Smooth muscle cell of the pulmonary artery (primary cell): ENCODE data around the gene ZNF8. TPM values are rescaled to one million over a fixed set of nuclear protein-coding genes. Genes with fewer than 3 reads are reported as not detected.

Source experiments
- total RNA-seq: library from RNA; depleted of rRNA; stranded (reverse); fragments of >200 nt; gene quantifications from 2 replicates; pipeline ENCODE4 v1.2.3, GENCODE V29; 2014

ZNF8 gene
- 6.3 and 7.6 TPM in 2 replicates for total RNA-seq

DNA sequence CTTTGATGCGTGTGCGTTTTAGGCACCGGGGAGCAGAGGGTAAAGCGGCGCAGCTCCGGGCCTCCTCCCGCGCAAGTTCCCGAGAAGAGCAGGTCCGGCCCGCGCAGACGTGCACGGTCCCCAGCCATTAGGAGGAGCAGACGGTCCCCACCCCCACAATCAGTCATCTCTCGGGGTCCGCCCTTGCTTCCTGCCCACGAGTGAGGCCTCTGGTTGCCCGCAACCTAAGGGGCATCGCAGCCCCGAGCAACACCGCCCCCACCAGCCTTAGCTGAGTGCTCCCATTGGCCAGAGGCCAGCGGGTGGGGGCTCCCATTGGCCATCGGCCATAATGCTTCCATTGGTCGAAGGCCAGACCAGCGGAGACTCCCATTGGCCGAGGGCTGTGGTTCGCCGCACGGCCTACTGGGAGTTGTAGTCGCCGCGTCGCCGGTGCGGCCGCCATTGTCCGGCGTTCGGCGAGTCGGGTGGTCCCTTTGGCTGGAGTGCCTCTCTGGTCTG is at the start of gene ZNF8:
Gene ZNF8 (plus strand): TSS at position 415 of the 501 bp plus-strand sequence. CDS start 127 bp downstream, outside the sequence.

DNA sequence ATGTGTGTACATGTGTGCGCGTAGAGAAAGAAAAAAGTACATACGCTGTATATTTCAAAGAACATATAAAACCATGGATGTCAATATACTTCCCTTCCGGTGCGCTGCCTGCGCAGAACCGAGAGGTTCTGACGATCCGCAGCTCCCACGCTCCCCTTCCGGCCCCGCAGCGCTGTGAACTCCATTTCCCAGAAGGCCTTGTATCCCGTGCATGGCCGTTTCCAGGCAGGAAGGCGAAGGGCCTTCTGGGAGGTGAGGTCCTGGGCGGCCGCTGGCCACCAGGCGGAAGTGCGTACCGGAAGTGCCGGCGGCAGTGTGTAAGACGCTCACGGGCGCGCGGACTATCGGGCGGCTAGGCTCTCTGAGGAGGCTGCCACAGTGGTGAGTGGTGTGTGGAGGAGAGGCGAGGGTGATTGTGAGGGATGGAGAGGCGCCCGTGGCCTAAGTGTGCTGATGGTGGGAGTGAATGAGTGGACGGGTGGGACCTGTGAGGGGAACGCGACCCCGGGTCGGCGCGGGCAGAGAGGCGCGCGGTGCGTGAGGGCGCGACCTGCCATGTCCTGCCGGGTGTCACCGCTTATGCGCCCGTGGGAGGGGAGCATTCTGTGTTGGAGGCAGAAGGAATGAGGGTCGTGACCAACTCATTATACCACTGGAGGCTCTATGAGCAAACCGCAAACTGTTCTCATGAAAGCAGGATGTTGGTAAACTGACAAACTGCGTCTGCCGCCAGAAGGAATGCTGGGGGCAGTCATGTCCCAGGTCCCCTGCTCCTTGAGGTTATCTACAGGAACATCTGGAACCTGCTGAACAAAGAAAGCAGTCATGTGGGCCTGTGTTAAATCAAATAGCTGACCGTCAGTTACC is 26.5 kb downstream of the ZNF8 start, which contains the start of gene ERVK3-1:
Gene ERVK3-1 (plus strand): TSS at position 313 of the 867 bp plus-strand sequence. CDS start 6,792 bp downstream, outside the sequence.

DNA sequence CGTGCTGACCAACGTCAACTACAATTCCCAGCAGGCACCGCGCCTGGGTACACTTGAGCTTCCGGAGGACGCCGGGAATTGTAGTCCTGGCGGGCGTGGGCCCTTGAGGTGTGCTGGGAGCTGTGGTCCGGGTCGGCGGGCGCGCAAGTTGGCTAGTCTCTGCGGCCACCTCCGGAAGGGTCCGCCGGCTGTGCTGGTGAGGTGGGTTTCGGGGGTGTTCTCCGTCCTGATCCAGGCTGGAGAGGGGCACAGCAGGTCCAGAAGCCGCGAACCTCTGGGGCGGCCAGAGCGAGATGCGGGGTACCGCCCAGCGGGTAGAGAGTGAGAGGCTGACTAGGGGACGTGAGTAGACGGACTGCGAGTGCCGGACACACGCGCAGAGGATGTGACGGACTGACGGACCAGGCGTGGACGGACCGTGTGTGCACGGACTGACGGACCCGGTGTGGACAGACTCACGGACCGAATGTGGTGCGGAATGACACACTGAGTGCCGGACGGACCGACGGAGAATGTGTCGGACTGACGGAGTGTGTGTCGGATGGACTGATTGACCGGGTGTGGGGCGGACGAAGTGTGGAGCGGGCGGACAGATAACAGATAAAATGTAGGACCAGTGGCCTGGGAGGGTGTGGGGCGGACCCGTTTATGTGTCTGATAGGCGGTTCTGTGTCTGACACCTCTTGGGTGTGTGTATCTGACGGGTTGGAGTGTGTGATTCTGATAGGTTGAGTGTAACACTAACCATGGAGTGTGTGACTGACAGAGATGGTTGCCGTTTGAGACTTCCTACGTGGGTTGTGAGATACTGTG is 48.4 kb downstream of the ZNF8 start, which contains the start of gene ZSCAN22:
Gene ZSCAN22 (plus strand): TSS at position 81 of the 813 bp plus-strand sequence. CDS start 7,809 bp downstream, outside the sequence.

Other genes with a start within 250 kb of the ZNF8 start
- gene ZSCAN1, start 244.9 kb upstream of the ZNF8 start, total RNA-seq: 0.46 TPM in 1 of 2 replicates, not detected in the other
- gene ZNF135, start 219.7 kb upstream of the ZNF8 start, total RNA-seq: 5.1 and 6.1 TPM in 2 replicates
- gene ZSCAN18, start 180.7 kb upstream of the ZNF8 start, total RNA-seq: 55.8 and 67.1 TPM in 2 replicates
- 14.8 and 16.2 TPM in 2 replicates for gene ZNF329, start 128.2 kb upstream of the ZNF8 start, total RNA-seq
- gene ZNF274, start 95.9 kb upstream of the ZNF8 start, total RNA-seq: 20.6 and 22.4 TPM in 2 replicates
- 31.8 and 43.4 TPM in 2 replicates for gene ZNF544, start 50.0 kb upstream of the ZNF8 start, total RNA-seq
- 18.8 and 20.3 TPM in 2 replicates for gene ERVK3-1, start 26.4 kb downstream of the ZNF8 start, total RNA-seq
- 3.0 and 4.2 TPM in 2 replicates for gene ZSCAN22, start 48.0 kb downstream of the ZNF8 start, total RNA-seq
- gene A1BG, start 74.5 kb downstream of the ZNF8 start, total RNA-seq: 10.5 and 11.5 TPM in 2 replicates
- 0.91 and 2.0 TPM in 2 replicates for gene ZNF497, start 83.8 kb downstream of the ZNF8 start, total RNA-seq
- gene ZNF837, start 102.1 kb downstream of the ZNF8 start, total RNA-seq: 1.4 and 1.9 TPM in 2 replicates
- 1,369 and 1,523 TPM in 2 replicates for gene RPS5, start 108.3 kb downstream of the ZNF8 start, total RNA-seq
- 0.13 TPM in 1 of 2 replicates, not detected in the other for gene RNF225, start 116.7 kb downstream of the ZNF8 start, total RNA-seq
- gene ZNF584, start 129.7 kb downstream of the ZNF8 start, total RNA-seq: 16.0 and 25.3 TPM in 2 replicates
- 10.6 and 11.7 TPM in 2 replicates for gene ZNF132, start 161.2 kb downstream of the ZNF8 start, total RNA-seq
- 9.2 and 12.5 TPM in 2 replicates for gene ZNF324B, start 172.7 kb downstream of the ZNF8 start, total RNA-seq
- 11.2 and 16.9 TPM in 2 replicates for gene ZNF324, start 188.1 kb downstream of the ZNF8 start, total RNA-seq
- gene ZNF446, start 197.4 kb downstream of the ZNF8 start, total RNA-seq: 6.3 and 7.2 TPM in 2 replicates
- 5.1 and 9.1 TPM in 2 replicates for gene SLC27A5, start 233.0 kb downstream of the ZNF8 start, total RNA-seq
- gene ZBTB45, start 240.9 kb downstream of the ZNF8 start, total RNA-seq: 8.9 and 9.3 TPM in 2 replicates